HepG2 (cell line): Measurements from ENCODE around the gene MAN2B2. TPM values are rescaled to one million over a fixed set of nuclear protein-coding genes. Genes with fewer than 3 reads are reported as not detected.
A peak's percentile ranks its signal among the peaks of the same experiment; 100 is the strongest.

Experiments used
- ATF7 ChIP-seq, 2 experiments: fragments of 450-650 bp in 1 of 2; sonication (generic) in 1 of 2; formaldehyde crosslinking in 1 of 2; IDR thresholded peaks; 2 replicates each; pipeline versions ENCODE4 v1.4.0 to v1.6.1; 2016 to 2020; ENCODE audit warnings: antibody characterized with exemption in 1 of 2, mild to moderate bottlenecking in 1 of 2, missing genetic modification reagents in 1 of 2
- ESRRA ChIP-seq: sonication (generic); formaldehyde crosslinking; IDR thresholded peaks from 2 replicates; pipeline ENCODE4 v1.5.1; 2020; ENCODE audit warnings: mild to moderate bottlenecking, low read depth, missing genetic modification reagents
- FLYWCH1 ChIP-seq: sonication (generic); formaldehyde crosslinking; IDR thresholded peaks from 2 replicates; pipeline ENCODE4 v1.8.1; 2023; ENCODE audit warnings: mild to moderate bottlenecking, missing genetic modification reagents
- HNF4G ChIP-seq, 2 experiments: sonication (generic) in 1 of 2; formaldehyde crosslinking in 1 of 2; IDR thresholded peaks; 2 replicates each; pipeline versions ENCODE4 v1.4.0 to v1.6.1; 2011 to 2020; ENCODE audit warnings: borderline replicate concordance in 2 of 2, low read depth in 2 of 2, mild to moderate bottlenecking in 2 of 2, low read length in 1 of 2, missing genetic modification reagents in 1 of 2, moderate library complexity in 1 of 2
- HOXA5 ChIP-seq: sonication (generic); formaldehyde crosslinking; IDR thresholded peaks from 2 replicates; pipeline ENCODE4 v1.4.0; 2020; ENCODE audit warnings: missing genetic modification reagents
- HOXA9 ChIP-seq: sonication (generic); formaldehyde crosslinking; IDR thresholded peaks from 2 replicates; pipeline ENCODE4 v1.8.1; 2022; ENCODE audit warnings: missing genetic modification reagents, mild to moderate bottlenecking, moderate library complexity, borderline replicate concordance
- KLF16 ChIP-seq, 2 experiments: sonication (generic) in 1 of 2; formaldehyde crosslinking in 1 of 2; IDR thresholded peaks; 2 replicates each; pipeline versions ENCODE4 v1.6.1 to v1.8.0; 2016 to 2023; ENCODE audit warnings: missing genetic modification reagents in 2 of 2, missing compliant biosample characterization in 1 of 2
- PAX8 ChIP-seq: sonication (generic); formaldehyde crosslinking; IDR thresholded peaks from 2 replicates; pipeline ENCODE4 v1.8.0; 2022; ENCODE audit warnings: mild to moderate bottlenecking, missing genetic modification reagents, borderline replicate concordance
- RARA ChIP-seq: IDR thresholded peaks from 2 replicates; pipeline ENCODE4 v1.6.1; 2016; ENCODE audit warnings: missing genetic modification reagents, missing compliant biosample characterization
- SUZ12 ChIP-seq: fragments of 150-350 bp; IDR thresholded peaks from 2 replicates; pipeline ENCODE4 v1.6.1; 2014; ENCODE audit warnings: low read depth, low read length
- ZNF138 ChIP-seq: sonication (generic); formaldehyde crosslinking; IDR thresholded peaks from 2 replicates; pipeline ENCODE4 v1.5.0; 2020; ENCODE audit warnings: mild to moderate bottlenecking, low read depth, missing genetic modification reagents
- ZNF343 ChIP-seq: sonication (generic); formaldehyde crosslinking; IDR thresholded peaks from 2 replicates; pipeline ENCODE4 v1.4.0; 2020; ENCODE audit warnings: mild to moderate bottlenecking, missing genetic modification reagents
- ZNF672 ChIP-seq: sonication (generic); formaldehyde crosslinking; IDR thresholded peaks from 2 replicates; pipeline ENCODE4 v1.8.1; 2022; ENCODE audit warnings: missing genetic modification reagents
- ZNF792 ChIP-seq: IDR thresholded peaks from 2 replicates; pipeline ENCODE4 v1.6.1; 2016
- ZNF83 ChIP-seq: sonication (generic); formaldehyde crosslinking; IDR thresholded peaks from 2 replicates; pipeline ENCODE4 v1.4.0; 2020; ENCODE audit warnings: missing genetic modification reagents, mild to moderate bottlenecking, borderline replicate concordance
- polyA plus RNA-seq, 8 experiments: library from polyadenylated mRNA; depleted of rRNA in 3 of 8; stranded (reverse) in 7 of 8; unstranded in 1 of 8; fragments of >200 nt; fragmentation: Illumina TruSeq in 4 of 8; extraction: Trizol in 4 of 8; gene quantifications; 2 replicates each; pipeline versions ENCODE4 v1.2.1 to v1.2.3, GENCODE V29; 2011 to 2016; ENCODE audit warnings: low read depth in 4 of 8, missing spikeins in 1 of 8, mixed read lengths in 1 of 8; ENCODE audit not compliant: insufficient read depth in 1 of 8
- total RNA-seq, 5 experiments: library from RNA; depleted of rRNA; stranded (reverse); fragments of >200 nt; fragmentation: Illumina TruSeq; extraction: Trizol; gene quantifications; 2 replicates each; pipeline ENCODE4 v1.2.3, GENCODE V29; 2016; ENCODE audit warnings: low read depth in 1 of 5
- TF ChIP-seq, protein P1 (sequence below): sonication (generic); formaldehyde crosslinking; IDR thresholded peaks from 2 replicates; pipeline ENCODE4 v1.5.1; 2020; ENCODE audit warnings: mild to moderate bottlenecking, missing genetic modification reagents, moderate library complexity
- TF ChIP-seq, protein P2 (sequence below): sonication (generic); formaldehyde crosslinking; IDR thresholded peaks from 2 replicates; pipeline ENCODE4 v1.4.0; 2020; ENCODE audit warnings: missing genetic modification reagents
- TF ChIP-seq, protein P3 (sequence below): sonication (generic); formaldehyde crosslinking; IDR thresholded peaks from 2 replicates; pipeline ENCODE4 v1.5.0; 2020; ENCODE audit warnings: missing genetic modification reagents
- TF ChIP-seq, protein P4 (sequence below): fragments of 450-650 bp; IDR thresholded peaks from 2 replicates; pipeline ENCODE4 v1.6.1; 2017; ENCODE audit warnings: mild to moderate bottlenecking
- TF ChIP-seq, protein P5 (sequence below): sonication (generic); formaldehyde crosslinking; IDR thresholded peaks from 2 replicates; pipeline ENCODE4 v1.4.0; 2020; ENCODE audit warnings: missing genetic modification reagents

MAN2B2 gene
- total and polyA plus RNA-seq, 2 of the 13 experiments (the other 11 are each of a cell fraction or from before 2014, with no cell fraction given) = 4.8 to 5.4 TPM

DNA sequence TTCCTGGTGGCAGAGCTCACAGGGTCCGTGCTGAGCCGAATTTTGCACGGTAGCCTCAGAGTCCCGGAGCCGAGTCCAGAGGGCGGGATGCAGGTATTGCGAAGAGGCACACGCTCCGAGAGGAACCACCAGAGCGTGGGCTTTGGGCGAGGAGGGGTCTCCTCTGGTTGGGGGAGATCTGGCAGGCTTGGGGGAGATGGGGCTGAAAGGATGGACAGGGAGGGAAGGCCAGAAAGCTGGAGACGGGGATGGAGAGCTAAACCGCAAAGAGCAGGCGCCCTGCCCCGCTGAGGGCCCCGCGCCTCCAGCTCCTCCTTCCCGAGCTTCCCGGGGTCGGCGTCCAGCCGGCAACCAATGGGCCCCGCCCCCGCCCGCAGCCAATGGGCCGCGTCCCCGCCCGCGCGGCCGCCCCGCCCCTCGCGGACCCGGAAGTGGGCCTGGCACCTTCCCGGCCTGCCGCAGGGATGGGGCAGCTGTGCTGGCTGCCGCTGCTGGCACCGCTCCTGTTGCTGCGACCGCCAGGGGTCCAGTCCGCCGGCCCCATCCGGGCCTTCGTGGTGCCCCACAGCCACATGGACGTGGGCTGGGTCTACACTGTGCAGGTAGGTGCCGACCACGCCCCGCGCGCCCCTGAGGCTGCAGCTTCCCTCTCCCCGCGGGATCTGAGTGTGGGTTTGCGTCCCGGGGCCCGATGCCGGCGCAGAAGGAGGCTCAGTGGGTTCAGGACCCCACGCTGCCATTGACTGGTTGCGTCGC lies at the start of gene MAN2B2 (continued):
- TF ChIP-seq RARA (CRISPR knock-in tag) (no peak), ZNF138 (CRISPR knock-in tag) (no peak), FLYWCH1 (CRISPR knock-in tag) (no peak), HNF4G (IDR thresholded peaks at IDR 0.05; ENCODE audit: borderline replicate concordance, low read depth, low read length) (no peak), HNF4G (CRISPR knock-in tag; IDR thresholded peaks at IDR 0.05; ENCODE audit: borderline replicate concordance, low read depth) (no peak), HOXA5 (CRISPR knock-in tag) (no peak), PAX8 (CRISPR knock-in tag) (no peak), ZNF343 (CRISPR knock-in tag) (no peak), KLF16 (CRISPR knock-in tag; IDR thresholded peaks at IDR 0.05) (no peak), ATF7 (IDR thresholded peaks at IDR 0.05) (no peak), ATF7 (CRISPR knock-in tag; IDR thresholded peaks at IDR 0.05) (no peak), ZNF792 (CRISPR knock-in tag) (no peak), ESRRA (CRISPR knock-in tag) (no peak), HOXA9 (CRISPR knock-in tag) (no peak), ZNF83 (CRISPR knock-in tag) (no peak), ZNF672 (CRISPR knock-in tag) (no peak), SUZ12 (no peak)
- TF ChIP-seq, protein P1, sequence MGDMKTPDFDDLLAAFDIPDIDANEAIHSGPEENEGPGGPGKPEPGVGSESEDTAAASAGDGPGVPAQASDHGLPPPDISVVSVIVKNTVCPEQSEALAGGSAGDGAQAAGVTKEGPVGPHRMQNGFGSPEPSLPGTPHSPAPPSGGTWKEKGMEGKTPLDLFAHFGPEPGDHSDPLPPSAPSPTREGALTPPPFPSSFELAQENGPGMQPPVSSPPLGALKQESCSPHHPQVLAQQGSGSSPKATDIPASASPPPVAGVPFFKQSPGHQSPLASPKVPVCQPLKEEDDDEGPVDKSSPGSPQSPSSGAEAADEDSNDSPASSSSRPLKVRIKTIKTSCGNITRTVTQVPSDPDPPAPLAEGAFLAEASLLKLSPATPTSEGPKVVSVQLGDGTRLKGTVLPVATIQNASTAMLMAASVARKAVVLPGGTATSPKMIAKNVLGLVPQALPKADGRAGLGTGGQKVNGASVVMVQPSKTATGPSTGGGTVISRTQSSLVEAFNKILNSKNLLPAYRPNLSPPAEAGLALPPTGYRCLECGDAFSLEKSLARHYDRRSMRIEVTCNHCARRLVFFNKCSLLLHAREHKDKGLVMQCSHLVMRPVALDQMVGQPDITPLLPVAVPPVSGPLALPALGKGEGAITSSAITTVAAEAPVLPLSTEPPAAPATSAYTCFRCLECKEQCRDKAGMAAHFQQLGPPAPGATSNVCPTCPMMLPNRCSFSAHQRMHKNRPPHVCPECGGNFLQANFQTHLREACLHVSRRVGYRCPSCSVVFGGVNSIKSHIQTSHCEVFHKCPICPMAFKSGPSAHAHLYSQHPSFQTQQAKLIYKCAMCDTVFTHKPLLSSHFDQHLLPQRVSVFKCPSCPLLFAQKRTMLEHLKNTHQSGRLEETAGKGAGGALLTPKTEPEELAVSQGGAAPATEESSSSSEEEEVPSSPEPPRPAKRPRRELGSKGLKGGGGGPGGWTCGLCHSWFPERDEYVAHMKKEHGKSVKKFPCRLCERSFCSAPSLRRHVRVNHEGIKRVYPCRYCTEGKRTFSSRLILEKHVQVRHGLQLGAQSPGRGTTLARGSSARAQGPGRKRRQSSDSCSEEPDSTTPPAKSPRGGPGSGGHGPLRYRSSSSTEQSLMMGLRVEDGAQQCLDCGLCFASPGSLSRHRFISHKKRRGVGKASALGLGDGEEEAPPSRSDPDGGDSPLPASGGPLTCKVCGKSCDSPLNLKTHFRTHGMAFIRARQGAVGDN (CRISPR knock-in tag) = peak; percentile 68
- TF ChIP-seq, protein P2, sequence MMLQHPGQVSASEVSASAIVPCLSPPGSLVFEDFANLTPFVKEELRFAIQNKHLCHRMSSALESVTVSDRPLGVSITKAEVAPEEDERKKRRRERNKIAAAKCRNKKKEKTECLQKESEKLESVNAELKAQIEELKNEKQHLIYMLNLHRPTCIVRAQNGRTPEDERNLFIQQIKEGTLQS (CRISPR knock-in tag) = no peak
- TF ChIP-seq, protein P3, sequence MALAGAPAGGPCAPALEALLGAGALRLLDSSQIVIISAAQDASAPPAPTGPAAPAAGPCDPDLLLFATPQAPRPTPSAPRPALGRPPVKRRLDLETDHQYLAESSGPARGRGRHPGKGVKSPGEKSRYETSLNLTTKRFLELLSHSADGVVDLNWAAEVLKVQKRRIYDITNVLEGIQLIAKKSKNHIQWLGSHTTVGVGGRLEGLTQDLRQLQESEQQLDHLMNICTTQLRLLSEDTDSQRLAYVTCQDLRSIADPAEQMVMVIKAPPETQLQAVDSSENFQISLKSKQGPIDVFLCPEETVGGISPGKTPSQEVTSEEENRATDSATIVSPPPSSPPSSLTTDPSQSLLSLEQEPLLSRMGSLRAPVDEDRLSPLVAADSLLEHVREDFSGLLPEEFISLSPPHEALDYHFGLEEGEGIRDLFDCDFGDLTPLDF (CRISPR knock-in tag) = no peak
- TF ChIP-seq, protein P4, sequence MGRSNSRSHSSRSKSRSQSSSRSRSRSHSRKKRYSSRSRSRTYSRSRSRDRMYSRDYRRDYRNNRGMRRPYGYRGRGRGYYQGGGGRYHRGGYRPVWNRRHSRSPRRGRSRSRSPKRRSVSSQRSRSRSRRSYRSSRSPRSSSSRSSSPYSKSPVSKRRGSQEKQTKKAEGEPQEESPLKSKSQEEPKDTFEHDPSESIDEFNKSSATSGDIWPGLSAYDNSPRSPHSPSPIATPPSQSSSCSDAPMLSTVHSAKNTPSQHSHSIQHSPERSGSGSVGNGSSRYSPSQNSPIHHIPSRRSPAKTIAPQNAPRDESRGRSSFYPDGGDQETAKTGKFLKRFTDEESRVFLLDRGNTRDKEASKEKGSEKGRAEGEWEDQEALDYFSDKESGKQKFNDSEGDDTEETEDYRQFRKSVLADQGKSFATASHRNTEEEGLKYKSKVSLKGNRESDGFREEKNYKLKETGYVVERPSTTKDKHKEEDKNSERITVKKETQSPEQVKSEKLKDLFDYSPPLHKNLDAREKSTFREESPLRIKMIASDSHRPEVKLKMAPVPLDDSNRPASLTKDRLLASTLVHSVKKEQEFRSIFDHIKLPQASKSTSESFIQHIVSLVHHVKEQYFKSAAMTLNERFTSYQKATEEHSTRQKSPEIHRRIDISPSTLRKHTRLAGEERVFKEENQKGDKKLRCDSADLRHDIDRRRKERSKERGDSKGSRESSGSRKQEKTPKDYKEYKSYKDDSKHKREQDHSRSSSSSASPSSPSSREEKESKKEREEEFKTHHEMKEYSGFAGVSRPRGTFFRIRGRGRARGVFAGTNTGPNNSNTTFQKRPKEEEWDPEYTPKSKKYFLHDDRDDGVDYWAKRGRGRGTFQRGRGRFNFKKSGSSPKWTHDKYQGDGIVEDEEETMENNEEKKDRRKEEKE = no peak
- TF ChIP-seq, protein P5, sequence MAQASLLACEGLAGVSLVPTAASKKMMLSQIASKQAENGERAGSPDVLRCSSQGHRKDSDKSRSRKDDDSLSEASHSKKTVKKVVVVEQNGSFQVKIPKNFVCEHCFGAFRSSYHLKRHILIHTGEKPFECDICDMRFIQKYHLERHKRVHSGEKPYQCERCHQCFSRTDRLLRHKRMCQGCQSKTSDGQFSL (CRISPR knock-in tag) = no peak
